Measurements from ENCODE around the gene AHCYL2. TPM values are rescaled to one million over a fixed set of nuclear protein-coding genes. Genes with fewer than 3 reads are reported as not detected.

AHCYL2 gene
- total RNA-seq, 1 donor from 2014 or later = 106 TPM

- Histone ChIP-seq H3K9me3 (no peaks in the 10 kb centered on the region), H3K27me3 (peaks cover 25% of the 10 kb centered on the region), H3K4me1 (peaks cover 6% of the 10 kb centered on the region), H3K27ac (no peak overlapping the region), H3K4me3 (no peak overlapping the region), H3K36me3 (no peaks in the 10 kb centered on the region)
- intact Hi-C loops (cut with DNase I) = no loop called here
- TF ChIP-seq CTCF (IDR thresholded peaks at IDR 0.05) = no peak
- no peak for DNase-seq
- ATAC-seq = no peak
Observed at GRCh38 chr7:129193892-129194291, 30.9 kb upstream of the AHCYL2 start.

- Histone ChIP-seq H3K36me3 (no peaks in the 10 kb centered on the region), H3K9me3 (no peaks in the 10 kb centered on the region), H3K4me1 (no peaks in the 10 kb centered on the region), H3K4me3 (no peak overlapping the region), H3K27ac (no peak overlapping the region), H3K27me3 (no peaks in the 10 kb centered on the region)
- TF ChIP-seq CTCF (IDR thresholded peaks at IDR 0.05) = no peak
- DNase-seq (no peak), ATAC-seq (no peak)
- intact Hi-C loops (cut with DNase I) = no loop called here
Observed at GRCh38 chr7:129197771-129198170, 27.1 kb upstream of the AHCYL2 start.

- no peak for TF ChIP-seq CTCF (IDR thresholded peaks at IDR 0.05)
- no peak overlapping the region for H3K27ac ChIP-seq
- no peaks in the 10 kb centered on the region for H3K9me3 ChIP-seq
- H3K36me3 ChIP-seq = no peaks in the 10 kb centered on the region
- DNase-seq (no peak), ATAC-seq (no peak)
- no peaks in the 10 kb centered on the region for H3K4me1 ChIP-seq
- intact Hi-C loops (cut with DNase I) = no loop called here
- H3K4me3 ChIP-seq = no peak overlapping the region
- H3K27me3 ChIP-seq = no peaks in the 10 kb centered on the region
Observed at GRCh38 chr7:129199406-129199805, 25.4 kb upstream of the AHCYL2 start.

- Histone ChIP-seq H3K4me1 (no peaks in the 10 kb centered on the region), H3K4me3 (no peak overlapping the region), H3K27me3 (no peaks in the 10 kb centered on the region), H3K9me3 (no peaks in the 10 kb centered on the region), H3K36me3 (no peaks in the 10 kb centered on the region), H3K27ac (no peak overlapping the region)
- DNase-seq (no peak), ATAC-seq (peak; percentile 65)
- intact Hi-C loops (cut with DNase I) = no loop called here
- no peak for TF ChIP-seq CTCF (IDR thresholded peaks at IDR 0.05)
Observed at GRCh38 chr7:129202058-129202777, 22.6 kb upstream of the AHCYL2 start.

- H3K27ac ChIP-seq = no peak overlapping the region
- no peaks in the 10 kb centered on the region for H3K27me3 ChIP-seq
- no peaks in the 10 kb centered on the region for H3K9me3 ChIP-seq
- no peak for DNase-seq
- H3K4me1 ChIP-seq = no peaks in the 10 kb centered on the region
- H3K36me3 ChIP-seq = no peaks in the 10 kb centered on the region
- H3K4me3 ChIP-seq = no peak overlapping the region
- ATAC-seq = peak; percentile 15
- intact Hi-C loops (cut with DNase I) = no loop called here
- TF ChIP-seq CTCF (IDR thresholded peaks at IDR 0.05) = no peak
Observed at GRCh38 chr7:129203050-129203741, 21.6 kb upstream of the AHCYL2 start.

Data from upper lobe of right lung (tissue), 1 donor.